GM18870 (cell line): ENCODE data around the gene EPHA4.

Experiments used
- ATAC-seq: cut with Tn5 transposase; IDR thresholded peaks from one replicate; pipeline ENCODE4 v1.9.1; 2021; ENCODE audit warnings: moderate library complexity; ENCODE audit not compliant: unreplicated experiment

Gene EPHA4

DNA sequence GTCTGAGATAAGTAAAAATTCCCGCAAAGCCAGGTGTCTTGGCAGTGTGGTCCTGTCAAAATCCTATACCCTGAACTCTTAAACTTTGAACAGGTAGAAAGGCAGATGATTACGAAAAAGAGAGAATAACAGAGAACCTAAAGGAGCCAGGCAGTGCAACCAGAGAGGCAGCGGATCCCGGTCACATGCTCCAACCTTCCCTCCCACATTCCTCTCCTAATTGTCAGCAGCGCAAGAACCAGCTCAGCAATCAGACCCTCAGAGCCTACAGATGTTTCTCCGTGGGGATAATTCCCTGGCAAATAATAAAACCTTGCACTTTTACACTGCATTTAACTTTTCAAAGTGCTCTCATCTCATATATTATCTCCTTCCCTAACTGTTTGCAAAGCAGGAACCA, 124.8 kb downstream of the EPHA4 start:
- no peak for ATAC-seq

DNA sequence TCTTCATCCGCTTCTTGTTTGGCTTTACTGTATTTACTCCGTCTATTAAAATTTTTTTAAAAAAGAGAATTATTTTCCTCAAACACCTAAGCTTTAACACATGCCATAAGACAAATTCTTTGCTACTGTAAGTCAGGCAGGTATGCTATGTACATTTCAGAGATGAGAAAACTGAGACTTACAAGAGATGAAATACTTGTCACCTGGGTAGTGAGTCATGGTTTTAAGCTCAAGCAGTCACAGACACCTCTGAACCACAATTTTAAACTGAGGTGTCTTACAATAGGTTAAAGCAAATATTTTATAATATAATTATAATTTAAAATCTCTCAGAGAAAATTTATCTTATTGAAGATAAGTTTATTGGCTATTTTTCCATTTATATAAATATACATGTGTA, 126.0 kb downstream of the EPHA4 start:
- no peak for ATAC-seq

GRCh38 chr2:221444106-221444505, 128.0 kb downstream of the EPHA4 start:
- ATAC-seq = no peak

DNA sequence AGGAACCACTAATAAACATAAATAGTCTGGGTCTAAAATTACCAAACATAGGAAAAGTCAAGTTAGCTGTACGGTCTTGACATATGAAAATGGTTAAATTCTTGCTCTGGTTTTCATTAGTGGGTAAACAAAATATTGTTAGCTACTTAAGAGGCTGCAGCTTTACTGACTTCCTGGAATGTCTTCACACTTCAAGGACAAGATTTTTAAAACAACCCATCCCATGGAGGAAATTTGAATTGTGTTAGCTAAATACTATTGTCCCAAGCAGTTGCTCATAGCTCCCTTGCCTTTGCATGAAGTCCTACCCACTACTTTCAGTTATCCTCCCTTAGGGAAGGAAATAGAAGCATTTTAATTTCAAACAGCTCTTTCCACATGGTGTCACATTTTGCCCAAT, 128.5 kb downstream of the EPHA4 start:
- ATAC-seq = no peak

- no peak for ATAC-seq
Measured at GRCh38 chr2:221442128-221442527, 130.0 kb downstream of the EPHA4 start.

DNA sequence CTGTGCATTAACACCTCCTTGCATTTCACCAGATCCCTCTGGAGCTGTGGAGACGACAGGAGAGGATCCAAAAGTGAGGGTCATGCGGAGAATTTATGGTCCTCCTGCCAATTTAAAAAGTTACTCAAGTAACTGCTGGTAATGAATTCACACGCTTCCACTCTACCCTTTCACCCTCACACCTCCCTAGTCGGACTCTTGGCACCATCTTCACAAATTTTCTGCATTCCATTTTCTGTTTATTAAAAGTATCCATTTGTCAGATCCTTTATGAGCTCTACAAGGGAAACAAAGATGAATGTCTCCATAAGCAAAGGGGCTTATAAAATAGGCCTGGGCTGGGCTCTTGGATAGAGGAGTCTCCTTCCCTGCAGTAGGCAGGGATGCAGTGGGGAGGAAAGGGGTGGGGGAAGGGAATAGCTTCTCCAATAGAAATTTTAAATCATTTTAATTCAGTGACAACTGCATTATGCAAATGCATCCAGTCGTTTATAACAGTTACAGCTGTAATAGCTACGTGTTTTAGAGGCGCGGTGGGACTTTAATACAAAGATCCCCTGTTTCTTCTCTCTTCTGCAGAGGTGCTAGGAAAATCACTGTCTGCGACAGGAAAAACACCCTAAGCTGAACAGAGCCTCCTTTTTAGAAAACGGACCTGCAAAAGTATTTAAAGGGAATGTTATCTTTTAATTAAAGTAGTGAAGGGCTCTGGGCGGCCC, 132.2 kb downstream of the EPHA4 start:
- no peak for ATAC-seq

- no peak for ATAC-seq
Measured at GRCh38 chr2:221437056-221437455, 135.0 kb downstream of the EPHA4 start.

- no peak for ATAC-seq
Measured at GRCh38 chr2:221435171-221435570, 136.9 kb downstream of the EPHA4 start.

DNA sequence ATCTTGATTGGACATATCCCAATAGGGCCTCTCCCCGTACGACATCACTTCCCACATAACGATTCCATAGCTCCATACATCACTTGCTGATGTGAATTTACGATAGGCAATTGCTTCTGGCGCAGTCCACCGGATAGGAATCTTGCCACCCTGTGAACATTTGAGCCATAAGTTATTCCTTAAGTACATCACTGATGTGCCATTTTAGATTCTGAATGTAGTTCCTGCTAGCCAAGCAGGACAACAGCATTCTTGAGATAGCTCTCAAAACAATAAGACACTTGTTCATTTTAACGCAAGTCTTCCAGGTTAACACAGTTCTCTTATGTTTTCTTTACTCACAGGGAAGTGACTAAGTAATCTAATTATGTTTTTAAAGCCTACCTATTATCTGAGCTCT, 138.0 kb downstream of the EPHA4 start:
- ATAC-seq = no peak

- no peak for ATAC-seq
Measured at GRCh38 chr2:221431477-221431876, 140.6 kb downstream of the EPHA4 start.

DNA sequence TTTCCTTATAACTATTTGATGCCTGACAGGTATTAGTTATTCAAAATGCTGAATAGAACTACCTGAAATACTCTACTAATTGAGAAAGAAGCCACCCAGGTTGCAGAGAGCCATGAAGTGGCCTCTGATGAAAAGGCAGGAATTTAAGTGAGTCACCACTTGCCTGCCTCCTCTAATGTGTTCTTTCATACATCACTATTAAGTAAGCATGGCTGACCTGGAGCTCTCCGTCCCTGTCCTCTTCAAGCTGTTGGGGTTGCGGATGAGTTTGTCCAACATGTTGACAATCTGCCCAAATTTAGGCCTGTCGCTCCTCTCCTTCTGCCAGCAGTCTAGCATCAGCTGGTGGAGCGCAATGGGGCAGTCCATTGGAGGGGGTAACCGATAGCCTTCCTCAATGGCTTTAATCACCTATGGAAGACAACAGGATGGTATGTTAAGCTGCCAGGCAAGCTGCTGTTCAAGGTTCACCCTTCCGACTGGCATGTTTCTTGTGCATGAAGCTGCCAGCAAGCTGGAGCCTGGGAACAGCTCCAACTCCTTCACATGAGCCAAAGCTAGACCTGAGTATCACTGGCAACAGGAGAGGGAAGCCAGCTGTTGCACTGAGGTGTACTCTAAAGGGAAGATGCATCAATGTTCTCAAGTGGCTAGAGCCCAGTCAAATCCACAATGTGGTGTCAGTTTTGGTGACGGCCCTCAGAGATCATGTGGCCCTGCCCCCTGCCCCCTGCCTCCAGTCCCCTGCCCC, 142.2 kb downstream of the EPHA4 start:
- ATAC-seq = no peak

GRCh38 chr2:221428896-221429295, 143.2 kb downstream of the EPHA4 start:
- no peak for ATAC-seq

DNA sequence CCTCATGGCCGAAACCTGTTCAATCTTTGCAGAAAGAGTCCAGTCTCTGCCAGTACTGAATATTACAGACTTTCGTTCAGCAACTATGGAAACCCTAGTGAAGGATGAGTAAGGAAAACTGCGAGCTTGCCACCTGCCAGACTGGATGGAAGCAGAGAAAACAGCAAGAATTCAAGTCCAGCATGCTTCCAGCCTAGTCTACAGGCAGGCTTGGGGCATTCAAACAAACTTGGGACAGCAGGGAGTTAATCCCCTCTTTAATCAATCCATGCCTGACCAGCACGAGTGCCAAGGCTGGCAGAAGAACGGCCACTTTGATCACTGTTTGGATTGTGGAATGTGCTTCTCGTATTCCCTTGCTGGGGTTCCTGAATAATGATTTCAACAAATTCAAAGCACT, 145.2 kb downstream of the EPHA4 start:
- no peak for ATAC-seq

GRCh38 chr2:221425891-221426290, 146.2 kb downstream of the EPHA4 start:
- no peak for ATAC-seq

DNA sequence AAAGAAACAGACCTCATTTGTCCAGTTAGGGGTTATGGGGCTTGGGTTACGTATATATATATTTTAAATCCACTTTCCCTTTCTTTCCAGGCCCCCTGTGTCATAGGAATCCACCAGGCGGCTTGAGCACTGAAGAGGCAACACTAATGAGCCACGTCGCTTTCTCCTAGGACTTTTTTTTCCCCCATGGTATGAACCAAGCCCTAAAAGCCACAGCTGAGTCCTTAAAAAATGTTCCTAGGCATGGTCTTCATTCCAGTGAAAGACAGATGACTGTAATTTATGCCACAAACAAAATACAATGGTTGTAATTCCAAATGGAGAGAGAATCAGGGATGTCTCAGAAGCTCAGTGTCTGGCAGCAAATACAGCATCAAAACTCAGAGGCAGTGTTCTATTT, 146.8 kb downstream of the EPHA4 start:
- ATAC-seq = no peak

DNA sequence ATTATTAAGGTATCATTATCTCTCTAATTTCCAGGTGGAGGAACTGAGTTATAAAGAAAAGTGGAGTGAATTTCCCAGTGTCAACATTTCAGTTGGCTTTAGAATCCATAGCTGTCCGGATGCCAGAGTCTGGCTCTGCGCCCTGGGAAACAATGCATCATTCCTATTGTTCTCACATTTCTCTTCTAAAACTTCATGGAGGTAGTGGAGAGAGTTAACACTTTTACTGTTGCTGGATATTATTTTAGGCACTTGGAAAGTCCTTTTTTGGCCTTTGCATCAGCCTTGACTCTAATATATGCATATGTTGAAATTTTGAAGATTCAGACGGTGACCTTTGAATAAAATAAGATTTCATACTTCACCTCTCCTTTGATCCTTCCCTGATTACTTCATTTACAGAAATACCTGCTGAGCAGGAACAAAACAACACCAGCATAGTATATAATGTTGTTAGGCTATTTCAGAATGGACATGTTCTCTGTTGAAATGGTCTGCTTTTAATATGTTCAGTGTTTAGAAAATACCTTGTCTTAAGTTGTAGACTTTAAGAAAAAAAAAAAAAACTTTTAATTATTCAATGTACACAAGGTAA, 148.8 kb downstream of the EPHA4 start:
- no peak for ATAC-seq

DNA sequence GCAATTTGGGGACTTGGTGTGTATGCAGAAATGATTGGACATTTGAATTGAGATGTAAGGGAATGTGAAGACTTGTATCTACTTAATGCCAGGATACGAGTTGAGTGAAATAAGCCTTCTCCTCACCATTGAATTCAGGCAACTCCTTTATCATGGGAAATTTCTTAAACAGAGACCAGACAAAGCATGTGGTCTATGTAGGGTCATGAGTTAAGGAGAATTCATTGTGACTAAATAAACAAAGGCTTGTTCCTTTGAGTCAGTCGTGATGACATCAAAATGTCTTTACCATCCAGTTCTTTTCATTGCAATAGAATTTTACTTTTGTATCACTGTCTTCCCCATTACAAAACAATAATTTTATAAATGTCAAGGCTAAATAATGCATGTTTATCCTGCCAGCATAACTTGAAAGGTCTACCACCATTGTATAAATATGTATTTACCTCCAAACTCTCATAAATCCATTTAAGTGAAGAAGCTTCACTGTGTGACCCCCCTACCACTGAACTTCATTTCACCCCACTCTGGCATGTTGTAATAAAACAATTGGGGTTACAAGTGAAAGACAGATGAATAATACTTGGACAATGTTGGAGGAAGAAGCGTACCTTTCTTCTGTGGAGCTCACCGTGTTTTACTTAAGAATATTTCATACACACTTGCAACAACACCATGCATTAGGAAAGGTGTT, 149.4 kb downstream of the EPHA4 start:
- no peak for ATAC-seq

- no peak for ATAC-seq
Measured at GRCh38 chr2:221420245-221420644, 151.9 kb downstream of the EPHA4 start.

DNA sequence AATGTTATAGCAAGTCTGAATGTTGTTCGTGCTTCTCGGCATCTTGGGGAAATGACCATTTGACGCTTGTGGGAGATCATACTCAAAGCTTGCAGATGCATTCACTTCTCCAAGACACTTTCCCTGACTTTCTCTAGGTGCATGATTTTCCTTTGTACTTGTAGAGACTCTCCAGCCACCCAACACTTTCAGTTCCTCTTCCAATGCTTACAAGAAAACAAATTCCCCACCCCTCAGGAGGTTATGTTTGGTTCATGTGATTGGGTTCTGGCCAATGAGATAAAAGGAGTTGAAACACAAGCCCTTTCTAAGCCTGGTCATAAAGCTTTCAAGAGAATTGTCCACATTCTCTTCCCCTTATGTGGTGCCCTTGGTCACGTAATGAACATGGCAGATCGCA, 156.3 kb downstream of the EPHA4 start:
- ATAC-seq = no peak

DNA sequence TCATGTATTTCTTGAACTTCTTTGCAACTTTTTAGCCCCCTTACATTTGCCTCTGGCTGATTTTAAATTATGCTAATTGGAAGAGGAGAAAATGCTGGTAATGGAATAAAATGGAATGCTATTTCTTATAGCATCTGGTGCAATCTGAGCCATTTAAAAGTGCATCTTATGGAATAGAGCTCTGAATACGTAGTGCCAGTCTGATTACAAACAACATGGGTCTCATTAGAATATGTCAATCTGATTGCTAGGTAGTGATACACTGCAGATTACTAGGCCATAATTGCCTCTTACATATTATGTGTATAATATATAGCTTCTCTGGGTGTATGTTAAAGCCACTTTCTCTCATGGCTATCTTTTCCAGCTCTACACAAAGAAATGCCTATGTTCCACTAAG, 159.1 kb downstream of the EPHA4 start:
- ATAC-seq = no peak

GRCh38 chr2:221410487-221410886, 161.6 kb downstream of the EPHA4 start:
- ATAC-seq = no peak

- no peak for ATAC-seq
Measured at GRCh38 chr2:221407765-221408164, 164.3 kb downstream of the EPHA4 start.
